A549 (cell line): Measurements from ENCODE around the gene TGFB3. TPM values are rescaled to one million over a fixed set of nuclear protein-coding genes. Genes with fewer than 3 reads are reported as not detected.
A peak's percentile ranks its signal among the peaks of the same experiment; 100 is the strongest.

Experiments used
- ATAC-seq, 2 experiments: fragments of 200-7000 bp in 1 of 2; fragments of >200 bp in 1 of 2; cut with Nextera tagmentation in 1 of 2; cut with Tn5 transposase in 1 of 2; 3 replicates each; pipeline versions ENCODE4 v1.8.0 to v1.9.1; 2018 to 2020; ENCODE audit warnings: mild to moderate bottlenecking in 1 of 2, moderate library complexity in 1 of 2
- CTCF ChIA-PET: fragments of 300-600 bp; sonication (Branson Sonifier 250); formaldehyde crosslinking; extraction: SDS; loops from one replicate; lab custom pipeline; 2021; ENCODE audit warnings: antibody characterized with exemption, inconsistent platforms; lab: Yijun Ruan, JAX
- POLR2A ChIA-PET: fragments of 350-600 bp; formaldehyde crosslinking; extraction: SDS; loops from one replicate; lab custom pipeline; 2021; ENCODE audit warnings: antibody characterized with exemption, inconsistent platforms; lab: Yijun Ruan, JAX
- DNase-seq, 2 experiments: peaks; one replicate each; pipeline versions ENCODE4 v3.0.0 to v3.0.0-alpha.2; 2011 to 2016; ENCODE audit warnings: low read depth in 1 of 2, low spot score in 1 of 2
- FAIRE-seq: peaks from 2 replicates; lab custom pipeline; 2011; peaks lifted over from hg19 to GRCh38; lab: Jason Lieb, UNC
- H3K27ac ChIP-seq, 2 experiments: fragments of >200 bp; sonication (Bioruptor Twin); formaldehyde crosslinking; 3 replicates each; pipeline ENCODE4 v1.5.1; 2016 to 2017
- H3K4me1 ChIP-seq: fragments of >200 bp; sonication (Bioruptor Twin); formaldehyde crosslinking; 3 replicates; pipeline ENCODE4 v1.6.1; 2016
- H3K4me2 ChIP-seq: fragments of >200 bp; sonication (Bioruptor Twin); formaldehyde crosslinking; 3 replicates; pipeline ENCODE4 v1.6.1; 2016
- H3K4me3 ChIP-seq: fragments of >200 bp; sonication (Bioruptor Twin); formaldehyde crosslinking; 3 replicates; pipeline ENCODE4 v1.5.1; 2016
- H3K9me3 ChIP-seq: fragments of >200 bp; sonication (Bioruptor Twin); formaldehyde crosslinking; 3 replicates; pipeline ENCODE4 v1.6.1; 2016
- BHLHE40 ChIP-seq: IDR thresholded peaks from 2 replicates; pipeline ENCODE4 v1.6.1; 2012; ENCODE audit warnings: low read depth, low read length, inconsistent platforms
- CEBPB ChIP-seq, 2 experiments: fragments of >200 bp in 1 of 2; sonication (Bioruptor Twin) in 1 of 2; formaldehyde crosslinking in 1 of 2; IDR thresholded peaks; 2 replicates each; pipeline ENCODE4 v1.6.1; 2012 to 2016
- EHMT2 ChIP-seq: fragments of 200-600 bp; sonication (generic); IDR thresholded peaks from 2 replicates; pipeline ENCODE4 v1.6.1; 2016; ENCODE audit warnings: antibody characterized with exemption, low read depth, mild to moderate bottlenecking, moderate library complexity
- GATA3 ChIP-seq: IDR thresholded peaks from 2 replicates; pipeline ENCODE4 v1.6.1; 2012; ENCODE audit warnings: borderline replicate concordance
- HEYL ChIP-seq: fragments of 250-450 bp; sonication (Bioruptor Pico); IDR thresholded peaks from 2 replicates; pipeline ENCODE4 v1.8.0; 2021; ENCODE audit warnings: mild to moderate bottlenecking, moderate library complexity
- MYC ChIP-seq: IDR thresholded peaks from 2 replicates; pipeline ENCODE4 v1.6.1; 2012; ENCODE audit warnings: mild to moderate bottlenecking, inconsistent platforms, low read length, improper control_type of control experiment, borderline replicate concordance
- RNF2 ChIP-seq: fragments of 200-600 bp; sonication (generic); IDR thresholded peaks from 2 replicates; pipeline ENCODE4 v1.6.1; 2016; ENCODE audit warnings: low read depth, mild to moderate bottlenecking, antibody characterized with exemption, moderate library complexity, borderline replicate concordance
- SREBF2 ChIP-seq: fragments of 450-650 bp; IDR thresholded peaks from 2 replicates; pipeline ENCODE4 v1.6.1; 2014; ENCODE audit warnings: mild to moderate bottlenecking, moderate library complexity
- ZNF302 ChIP-seq: fragments of 250-450 bp; sonication (Bioruptor Pico); IDR thresholded peaks from 2 replicates; pipeline ENCODE4 v1.9.0; 2021; ENCODE audit warnings: inconsistent platforms, mild to moderate bottlenecking, moderate library complexity
- WGBS: methylation state at CpG from one replicate; pipeline ENCODE4 v1.1.6; 2017; ENCODE audit errors: missing lambda C conversion rate; 5-methylcytosine and 5-hydroxymethylcytosine counted together
- polyA plus RNA-seq, 4 experiments: library from polyadenylated mRNA; depleted of rRNA in 3 of 4; stranded (reverse); fragments of >200 nt; fragmentation: RNase III in 1 of 4; extraction: RNeasy Plus Mini Kit Qiagen cat#74134 plus additional on column Dnase treatment in 1 of 4; gene quantifications; 2 replicates in 3 of 4; 3 replicates in 1 of 4; pipeline ENCODE4 v1.2.3, GENCODE V29; 2011 to 2017
- TF ChIP-seq, protein P1 (sequence below): fragments of 250-450 bp; sonication (Bioruptor Pico); IDR thresholded peaks from 2 replicates; pipeline ENCODE4 v1.5.0; 2021; ENCODE audit warnings: mild to moderate bottlenecking, moderate library complexity, borderline replicate concordance
- TF ChIP-seq, protein P2 (sequence below): fragments of >200 bp; sonication (Bioruptor Twin); formaldehyde crosslinking; IDR thresholded peaks from 3 replicates; pipeline ENCODE4 v1.6.1; 2016
- TF ChIP-seq, protein P3 (sequence below): IDR thresholded peaks from 2 replicates; pipeline ENCODE4 v1.6.1; 2012; ENCODE audit warnings: low read depth, borderline replicate concordance
- TF ChIP-seq, protein P4 (sequence below): fragments of >200 bp; sonication (Bioruptor Twin); formaldehyde crosslinking; IDR thresholded peaks from 3 replicates; pipeline ENCODE4 v1.5.1; 2016
- TF ChIP-seq, protein P5 (sequence below): IDR thresholded peaks from 2 replicates; pipeline ENCODE4 v1.6.1; 2012
- TF ChIP-seq, protein P6 (sequence below): fragments of 450-650 bp; IDR thresholded peaks from 2 replicates; pipeline ENCODE4 v1.6.1; 2014; ENCODE audit warnings: antibody characterized with exemption

The TGFB3 gene
- polyA plus RNA-seq, 2 of the 4 experiments (the other 2 are of a cell fraction): 1.3 to 2.0 TPM

DNA sequence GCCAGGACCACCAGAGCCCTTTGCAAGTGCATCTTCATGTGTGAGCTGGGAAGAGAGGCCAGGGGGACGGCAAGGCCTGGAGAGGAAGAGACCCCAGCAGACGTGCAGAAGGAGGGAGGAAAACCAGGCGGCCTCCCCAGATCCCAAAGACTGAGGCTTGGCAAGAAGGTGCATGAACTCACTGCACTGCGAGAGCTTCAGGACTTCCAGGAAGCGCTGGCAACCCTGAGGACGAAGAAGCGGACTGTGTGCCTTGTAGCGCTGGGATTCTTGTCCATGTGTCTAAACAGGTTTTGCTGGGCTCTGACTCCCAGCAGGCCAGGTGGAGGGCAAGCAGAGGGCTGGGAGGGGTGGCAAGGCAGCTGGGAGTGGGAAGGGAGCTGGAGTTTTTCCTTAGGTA is 939 bp downstream of the TGFB3 start:
- DNase-seq (no peak), ATAC-seq (no peak), FAIRE-seq (no peak)
- no peak overlapping the region for H3K4me3 ChIP-seq
- no peak for TF ChIP-seq GATA3
- TF ChIP-seq, protein P1, sequence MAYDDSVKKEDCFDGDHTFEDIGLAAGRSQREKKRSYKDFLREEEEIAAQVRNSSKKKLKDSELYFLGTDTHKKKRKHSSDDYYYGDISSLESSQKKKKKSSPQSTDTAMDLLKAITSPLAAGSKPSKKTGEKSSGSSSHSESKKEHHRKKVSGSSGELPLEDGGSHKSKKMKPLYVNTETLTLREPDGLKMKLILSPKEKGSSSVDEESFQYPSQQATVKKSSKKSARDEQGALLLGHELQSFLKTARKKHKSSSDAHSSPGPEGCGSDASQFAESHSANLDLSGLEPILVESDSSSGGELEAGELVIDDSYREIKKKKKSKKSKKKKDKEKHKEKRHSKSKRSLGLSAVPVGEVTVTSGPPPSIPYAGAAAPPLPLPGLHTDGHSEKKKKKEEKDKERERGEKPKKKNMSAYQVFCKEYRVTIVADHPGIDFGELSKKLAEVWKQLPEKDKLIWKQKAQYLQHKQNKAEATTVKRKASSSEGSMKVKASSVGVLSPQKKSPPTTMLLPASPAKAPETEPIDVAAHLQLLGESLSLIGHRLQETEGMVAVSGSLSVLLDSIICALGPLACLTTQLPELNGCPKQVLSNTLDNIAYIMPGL (CRISPR knock-in tag): no peak
- TF ChIP-seq HEYL (CRISPR knock-in tag): no peak
- TF ChIP-seq, protein P2, sequence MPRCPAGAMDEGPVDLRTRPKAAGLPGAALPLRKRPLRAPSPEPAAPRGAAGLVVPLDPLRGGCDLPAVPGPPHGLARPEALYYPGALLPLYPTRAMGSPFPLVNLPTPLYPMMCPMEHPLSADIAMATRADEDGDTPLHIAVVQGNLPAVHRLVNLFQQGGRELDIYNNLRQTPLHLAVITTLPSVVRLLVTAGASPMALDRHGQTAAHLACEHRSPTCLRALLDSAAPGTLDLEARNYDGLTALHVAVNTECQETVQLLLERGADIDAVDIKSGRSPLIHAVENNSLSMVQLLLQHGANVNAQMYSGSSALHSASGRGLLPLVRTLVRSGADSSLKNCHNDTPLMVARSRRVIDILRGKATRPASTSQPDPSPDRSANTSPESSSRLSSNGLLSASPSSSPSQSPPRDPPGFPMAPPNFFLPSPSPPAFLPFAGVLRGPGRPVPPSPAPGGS: no peak
- no peak for TF ChIP-seq SREBF2
- TF ChIP-seq, protein P3, sequence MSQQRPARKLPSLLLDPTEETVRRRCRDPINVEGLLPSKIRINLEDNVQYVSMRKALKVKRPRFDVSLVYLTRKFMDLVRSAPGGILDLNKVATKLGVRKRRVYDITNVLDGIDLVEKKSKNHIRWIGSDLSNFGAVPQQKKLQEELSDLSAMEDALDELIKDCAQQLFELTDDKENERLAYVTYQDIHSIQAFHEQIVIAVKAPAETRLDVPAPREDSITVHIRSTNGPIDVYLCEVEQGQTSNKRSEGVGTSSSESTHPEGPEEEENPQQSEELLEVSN: no peak
- TF ChIP-seq MYC: no peak
- no peak for TF ChIP-seq ZNF302 (CRISPR knock-in tag)
- no peak for TF ChIP-seq BHLHE40
- TF ChIP-seq, protein P4, sequence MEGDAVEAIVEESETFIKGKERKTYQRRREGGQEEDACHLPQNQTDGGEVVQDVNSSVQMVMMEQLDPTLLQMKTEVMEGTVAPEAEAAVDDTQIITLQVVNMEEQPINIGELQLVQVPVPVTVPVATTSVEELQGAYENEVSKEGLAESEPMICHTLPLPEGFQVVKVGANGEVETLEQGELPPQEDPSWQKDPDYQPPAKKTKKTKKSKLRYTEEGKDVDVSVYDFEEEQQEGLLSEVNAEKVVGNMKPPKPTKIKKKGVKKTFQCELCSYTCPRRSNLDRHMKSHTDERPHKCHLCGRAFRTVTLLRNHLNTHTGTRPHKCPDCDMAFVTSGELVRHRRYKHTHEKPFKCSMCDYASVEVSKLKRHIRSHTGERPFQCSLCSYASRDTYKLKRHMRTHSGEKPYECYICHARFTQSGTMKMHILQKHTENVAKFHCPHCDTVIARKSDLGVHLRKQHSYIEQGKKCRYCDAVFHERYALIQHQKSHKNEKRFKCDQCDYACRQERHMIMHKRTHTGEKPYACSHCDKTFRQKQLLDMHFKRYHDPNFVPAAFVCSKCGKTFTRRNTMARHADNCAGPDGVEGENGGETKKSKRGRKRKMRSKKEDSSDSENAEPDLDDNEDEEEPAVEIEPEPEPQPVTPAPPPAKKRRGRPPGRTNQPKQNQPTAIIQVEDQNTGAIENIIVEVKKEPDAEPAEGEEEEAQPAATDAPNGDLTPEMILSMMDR: no peak
- no peak for TF ChIP-seq EHMT2
- TF ChIP-seq RNF2: no peak
- TF ChIP-seq, protein P5, sequence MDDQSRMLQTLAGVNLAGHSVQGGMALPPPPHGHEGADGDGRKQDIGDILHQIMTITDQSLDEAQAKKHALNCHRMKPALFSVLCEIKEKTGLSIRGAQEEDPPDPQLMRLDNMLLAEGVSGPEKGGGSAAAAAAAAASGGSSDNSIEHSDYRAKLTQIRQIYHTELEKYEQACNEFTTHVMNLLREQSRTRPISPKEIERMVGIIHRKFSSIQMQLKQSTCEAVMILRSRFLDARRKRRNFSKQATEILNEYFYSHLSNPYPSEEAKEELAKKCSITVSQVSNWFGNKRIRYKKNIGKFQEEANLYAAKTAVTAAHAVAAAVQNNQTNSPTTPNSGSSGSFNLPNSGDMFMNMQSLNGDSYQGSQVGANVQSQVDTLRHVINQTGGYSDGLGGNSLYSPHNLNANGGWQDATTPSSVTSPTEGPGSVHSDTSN: no peak
- H3K9me3 ChIP-seq: no peaks in the 10 kb centered on the region
- no peak overlapping the region for H3K27ac ChIP-seq
- H3K4me1 ChIP-seq: peaks cover 22% of the 10 kb centered on the region; the same call in 2 of the 3 replicates
- ChIA-PET CTCF (interaction anchor here (0.8 to 14.3 kb wide), 16 partner anchors 10 to 406 kb away, joined by 3 to 448 read pairs (median 6); partner anchors contain the start of gene FLVCR2), POLR2A (no interaction called here)
- no peak overlapping the region for H3K4me2 ChIP-seq
- WGBS: 98% methylated on average over 8 of the region's 8 CpGs

DNA sequence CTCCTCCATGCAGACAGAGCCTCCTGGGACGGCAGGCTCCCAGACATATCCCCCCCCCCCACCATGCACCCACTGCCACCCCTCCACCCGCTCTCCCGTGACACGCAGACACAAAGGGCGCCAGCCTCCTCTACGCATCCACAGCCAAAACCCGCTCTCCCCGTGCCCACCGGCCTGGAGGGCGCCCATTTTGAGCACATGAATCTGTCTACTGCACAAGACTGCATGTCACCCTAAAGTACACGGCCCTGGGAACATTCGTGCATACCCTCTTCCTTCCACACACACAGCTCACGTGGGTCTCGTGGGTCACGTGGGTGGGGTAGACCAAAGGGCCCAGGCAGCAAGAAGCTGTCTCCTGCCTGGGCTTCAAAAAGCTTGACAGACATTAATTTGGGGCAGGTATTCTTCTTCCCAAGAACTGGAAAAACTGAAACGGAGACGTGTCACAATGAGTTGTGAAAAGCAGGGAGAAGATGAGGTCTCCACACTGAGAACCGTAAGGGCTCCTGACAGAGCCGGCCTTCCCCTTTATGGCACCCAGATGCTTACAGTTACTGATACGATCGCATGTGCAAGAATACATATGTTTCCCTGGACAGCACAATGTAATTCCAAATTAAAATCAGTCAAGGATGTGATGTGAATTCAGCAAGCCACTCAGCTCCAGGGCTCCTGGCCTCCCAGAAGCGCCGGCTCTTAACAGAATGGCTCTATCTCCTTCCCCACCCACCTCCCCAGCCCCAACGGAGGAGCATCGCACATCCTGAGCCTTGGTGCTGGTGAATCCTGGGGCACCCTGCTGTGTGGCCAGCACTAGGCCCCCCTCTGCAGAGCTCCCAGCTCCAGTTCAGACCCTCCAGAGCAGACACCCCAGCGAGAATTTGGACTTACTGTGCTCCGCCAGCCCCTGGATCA is 1.9 kb downstream of the TGFB3 start:
- 74% methylated on average over 26 of the region's 27 CpGs for WGBS
- Histone ChIP-seq H3K4me3 (no peak overlapping the region), H3K4me2 (no peak overlapping the region), H3K4me1 (peaks cover 22% of the 10 kb centered on the region; the same call in 2 of the 3 replicates), H3K9me3 (no peaks in the 10 kb centered on the region), H3K27ac (no peak overlapping the region)
- ATAC-seq (no peak), FAIRE-seq (no peak), DNase-seq (no peak)
- TF ChIP-seq CEBPB (IDR thresholded peaks at IDR 0.05): no peak
- TF ChIP-seq, protein P6, sequence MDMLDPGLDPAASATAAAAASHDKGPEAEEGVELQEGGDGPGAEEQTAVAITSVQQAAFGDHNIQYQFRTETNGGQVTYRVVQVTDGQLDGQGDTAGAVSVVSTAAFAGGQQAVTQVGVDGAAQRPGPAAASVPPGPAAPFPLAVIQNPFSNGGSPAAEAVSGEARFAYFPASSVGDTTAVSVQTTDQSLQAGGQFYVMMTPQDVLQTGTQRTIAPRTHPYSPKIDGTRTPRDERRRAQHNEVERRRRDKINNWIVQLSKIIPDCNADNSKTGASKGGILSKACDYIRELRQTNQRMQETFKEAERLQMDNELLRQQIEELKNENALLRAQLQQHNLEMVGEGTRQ: peak; percentile 34; the same call in 1 of the 2 replicates
- ChIA-PET CTCF (interaction anchor here (0.7 to 14.3 kb wide), 24 partner anchors 10 to 407 kb away, joined by 3 to 448 read pairs (median 4); partner anchors contain the start of gene FLVCR2), POLR2A (interaction anchor here (0.6 kb wide), 1 partner anchor 271 kb away, joined by 3 read pairs; no protein-coding TSS in a partner anchor)
